ENCODE results near the gene PPP1R16B.
"Not testable (repeated sequence)": the region's sequence is repeated elsewhere in the genome, so short reads cannot be mapped to it uniquely, and the experiment has no call there.

PPP1R16B gene

DNA sequence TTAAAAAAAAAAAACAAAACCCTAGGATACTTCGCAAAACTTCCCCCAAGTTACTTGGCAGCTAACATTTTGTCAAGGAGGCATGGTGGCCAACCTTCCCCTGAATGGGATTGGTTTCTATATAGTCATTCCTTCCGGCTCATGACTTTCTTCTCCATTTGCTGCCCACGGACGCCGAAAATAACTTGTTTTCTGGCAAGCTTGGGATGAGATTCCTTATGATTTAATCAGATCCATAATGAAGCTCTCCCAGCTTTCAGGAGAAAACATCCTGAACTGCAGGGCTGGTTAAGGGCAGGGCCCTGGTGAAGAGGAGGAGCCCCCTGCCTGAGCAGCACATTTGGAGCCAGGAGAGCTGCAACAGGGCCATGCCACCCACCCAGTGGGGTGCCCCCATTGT is 49.9 kb downstream of the PPP1R16B start:
- no peak for DNase-seq

DNA sequence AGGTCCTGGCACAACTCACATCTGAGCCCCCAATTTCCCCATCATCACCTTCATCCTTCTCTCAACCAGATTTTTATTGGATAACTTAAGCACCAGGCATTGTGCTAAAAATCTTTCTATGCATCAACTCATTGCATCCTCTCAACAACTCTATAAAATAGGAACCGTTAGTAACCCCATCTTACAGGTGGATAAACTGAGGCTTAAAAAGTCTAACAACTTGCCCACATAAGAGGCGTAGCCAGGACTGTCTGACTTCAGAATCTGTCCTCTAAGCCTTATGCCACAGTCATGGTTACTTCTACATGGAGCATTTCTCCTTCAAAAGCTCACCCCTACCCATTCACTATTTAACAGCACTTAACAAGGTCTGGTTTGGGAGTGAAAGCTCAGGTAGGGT is 51.1 kb downstream of the PPP1R16B start:
- no peak for DNase-seq

- DNase-seq, result no peak
Measured at GRCh38 chr20:38857703-38858102, 52.2 kb downstream of the PPP1R16B start.

- no peak for DNase-seq
Measured at GRCh38 chr20:38859070-38859690, 53.7 kb downstream of the PPP1R16B start.

DNA sequence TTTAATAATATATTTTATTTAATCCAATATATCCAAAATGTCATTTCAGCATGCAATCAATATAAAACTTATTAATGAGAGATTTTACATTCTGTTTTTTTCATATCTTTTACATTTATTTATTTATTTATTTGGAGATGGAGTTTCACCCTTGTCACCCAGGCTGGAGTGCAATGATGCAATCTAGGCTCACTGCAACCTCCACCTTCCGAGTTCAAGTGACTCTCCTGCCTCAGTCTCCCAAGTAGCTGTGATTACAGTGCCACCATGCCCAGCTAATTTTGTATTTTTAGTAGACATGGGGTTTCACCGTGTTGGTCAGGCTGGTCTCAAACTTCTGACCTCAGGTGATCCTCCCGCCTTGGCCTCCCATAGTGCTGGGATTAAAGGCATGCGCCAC is 54.4 kb downstream of the PPP1R16B start:
- DNase-seq, result not testable (repeated sequence)

DNA sequence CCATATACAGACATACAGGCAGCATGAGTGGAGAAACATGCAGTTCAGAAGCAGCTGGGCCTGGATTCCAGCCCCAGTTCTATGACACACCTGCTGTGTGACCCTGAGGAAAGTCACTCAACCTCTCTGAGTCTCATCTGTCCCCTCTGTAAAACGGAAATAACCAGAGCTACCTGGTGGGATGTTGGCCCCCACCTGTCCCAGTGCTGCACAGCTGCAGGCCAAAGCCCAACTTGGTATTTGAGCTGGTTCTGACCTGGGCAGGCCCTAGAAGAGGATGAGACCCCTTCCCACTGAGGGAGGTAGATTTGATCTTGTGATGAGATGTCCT is 55.5 kb downstream of the PPP1R16B start:
- DNase-seq, result no peak

- no peak for DNase-seq
Measured at GRCh38 chr20:38862226-38862625, 56.7 kb downstream of the PPP1R16B start.

GRCh38 chr20:38863024-38863851 is 57.7 kb downstream of the PPP1R16B start:
- no peak for DNase-seq

- no peak for DNase-seq
Measured at GRCh38 chr20:38864662-38865061, 59.2 kb downstream of the PPP1R16B start.

DNA sequence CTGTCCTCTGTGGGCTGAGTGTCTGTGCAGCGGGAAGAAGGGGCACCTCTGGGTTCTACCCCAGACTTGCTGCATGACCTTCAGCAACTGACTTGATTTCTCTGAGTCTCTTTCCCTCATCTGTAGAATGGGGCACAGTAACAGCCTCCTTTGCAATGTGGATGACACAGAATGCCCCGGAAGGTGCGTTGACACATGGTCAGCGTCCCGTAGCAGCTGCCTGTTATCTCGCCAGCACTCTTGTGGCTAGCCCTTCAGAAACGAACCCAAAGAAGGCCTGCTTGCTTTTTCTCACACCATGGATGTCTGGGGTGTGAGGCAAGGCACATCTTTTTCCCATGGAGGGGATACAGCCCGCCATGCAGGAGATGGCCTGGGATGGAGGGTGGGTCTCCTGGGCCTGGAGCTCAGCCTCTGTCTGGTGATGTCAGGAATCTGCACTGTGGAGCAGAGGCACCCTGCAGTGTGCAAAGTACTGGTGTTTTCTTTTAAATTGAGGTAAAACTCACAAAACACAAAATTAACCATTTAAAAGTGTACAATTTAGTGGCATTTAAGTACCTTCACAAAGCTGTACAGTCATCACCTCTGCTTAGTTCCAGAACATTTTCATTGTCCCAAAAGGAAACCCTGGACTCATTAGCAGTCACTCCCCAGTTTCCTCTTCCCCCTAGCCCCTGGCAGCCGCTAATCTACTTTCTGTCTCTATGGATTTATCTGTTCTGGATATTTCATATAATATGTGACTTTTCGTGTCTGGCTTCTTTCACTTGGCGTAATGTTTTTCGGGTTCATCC is 61.0 kb downstream of the PPP1R16B start:
- no peak for DNase-seq

DNA sequence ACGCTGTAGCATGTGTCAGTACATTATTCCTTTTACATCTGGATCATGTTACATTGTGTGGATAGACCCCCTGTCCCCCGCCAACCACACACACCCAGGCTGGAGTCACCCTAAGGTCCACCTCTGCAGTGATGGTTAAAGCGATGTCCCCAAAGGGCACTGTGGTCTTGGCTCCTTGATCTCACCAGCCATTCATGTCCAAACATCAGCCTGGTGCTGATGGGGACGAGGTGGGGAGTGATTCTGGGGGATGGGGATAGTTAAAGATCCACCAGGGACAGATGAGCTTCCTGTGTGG is 61.5 kb downstream of the PPP1R16B start:
- no peak for DNase-seq

DNA sequence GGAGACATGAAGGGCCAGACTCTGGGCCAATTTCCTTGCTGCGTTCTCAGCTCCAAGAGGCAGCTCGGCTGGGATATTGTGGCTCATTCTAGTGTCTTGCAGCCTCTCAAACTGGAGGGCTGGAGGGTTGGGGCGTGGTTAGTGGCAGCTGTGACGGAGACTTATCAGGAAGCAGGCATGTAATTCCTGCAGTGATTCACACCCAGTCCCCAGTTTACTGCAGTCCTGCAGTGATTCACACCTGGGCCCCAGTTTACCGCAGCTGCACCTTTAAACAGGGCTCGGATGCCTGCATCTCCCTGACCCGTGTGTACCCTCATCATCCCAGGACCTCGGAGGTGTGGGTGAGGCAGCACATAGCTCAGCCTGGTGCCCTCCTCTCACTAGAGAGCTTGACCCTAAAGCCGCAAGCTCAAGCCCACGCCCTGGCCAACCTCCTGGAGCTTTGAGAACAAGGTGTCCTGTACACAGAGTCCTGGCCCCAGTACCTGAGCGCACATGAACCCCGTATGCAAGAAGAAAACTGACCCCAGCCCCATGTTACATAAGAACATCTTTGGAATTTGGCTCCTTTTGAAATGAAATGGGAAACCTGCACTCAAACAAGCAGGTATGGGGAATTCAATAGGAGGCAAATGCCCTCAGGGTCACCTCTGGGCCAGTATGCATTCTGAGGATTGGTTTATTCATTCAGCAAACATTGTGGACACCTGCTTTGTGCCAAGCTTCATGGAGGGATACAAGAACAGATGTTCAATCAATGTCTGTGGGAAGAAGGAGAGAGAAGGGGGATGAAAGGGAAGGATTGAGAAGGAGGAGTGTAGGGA is 65.4 kb downstream of the PPP1R16B start:
- peak in 1 of 2 donors; percentile 15 for DNase-seq

DNA sequence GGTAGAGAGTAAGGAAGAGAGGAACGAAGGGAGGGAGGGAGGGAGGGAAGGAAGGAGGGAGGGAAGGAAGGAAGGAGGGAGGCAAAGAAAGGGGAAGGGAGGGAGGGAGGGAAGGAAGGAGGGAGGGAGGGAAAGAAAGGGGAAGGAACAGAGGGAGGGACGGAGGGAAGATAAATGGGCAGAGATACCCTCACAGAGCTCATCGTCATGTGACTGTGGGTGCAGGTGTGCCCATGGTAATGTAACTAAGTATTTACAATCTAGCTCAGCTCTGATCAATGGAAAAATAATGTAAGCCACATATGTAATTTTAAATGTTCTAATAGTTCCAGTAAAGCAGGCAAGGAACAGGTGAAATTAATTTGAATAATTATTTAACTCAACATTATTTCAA is 66.1 kb downstream of the PPP1R16B start:
- no peak for DNase-seq

GRCh38 chr20:38872036-38872435 is 66.5 kb downstream of the PPP1R16B start:
- DNase-seq, result no peak

GRCh38 chr20:38872491-38873049 is 67.1 kb downstream of the PPP1R16B start:
- DNase-seq, result no peak

DNA sequence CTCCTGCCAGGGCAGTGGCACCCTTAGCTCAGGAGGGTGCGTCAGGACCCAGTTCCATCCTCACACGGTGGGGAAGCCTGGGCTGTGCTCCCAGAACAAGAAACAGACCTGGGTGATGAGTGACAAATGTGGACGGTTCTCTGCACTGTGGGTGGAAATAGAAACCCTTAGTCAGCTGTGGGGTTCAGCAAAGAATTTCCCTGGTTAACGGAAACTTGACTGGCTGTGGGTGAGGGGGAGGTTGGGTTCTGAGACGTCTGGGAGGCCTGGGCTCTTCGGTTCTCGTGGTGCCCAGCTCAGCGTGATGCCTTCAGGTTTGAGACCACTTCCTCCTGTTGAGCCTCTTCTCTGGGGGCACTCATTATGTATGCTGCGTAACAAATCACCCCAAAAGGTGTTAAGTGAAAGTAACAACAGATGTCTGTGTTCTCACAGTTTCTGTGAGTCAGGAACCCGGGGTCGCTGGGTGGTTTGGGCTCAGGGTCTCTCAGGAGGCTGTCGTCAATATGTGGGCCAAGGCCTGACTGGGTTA is 67.6 kb downstream of the PPP1R16B start:
- DNase-seq, result no peak

DNA sequence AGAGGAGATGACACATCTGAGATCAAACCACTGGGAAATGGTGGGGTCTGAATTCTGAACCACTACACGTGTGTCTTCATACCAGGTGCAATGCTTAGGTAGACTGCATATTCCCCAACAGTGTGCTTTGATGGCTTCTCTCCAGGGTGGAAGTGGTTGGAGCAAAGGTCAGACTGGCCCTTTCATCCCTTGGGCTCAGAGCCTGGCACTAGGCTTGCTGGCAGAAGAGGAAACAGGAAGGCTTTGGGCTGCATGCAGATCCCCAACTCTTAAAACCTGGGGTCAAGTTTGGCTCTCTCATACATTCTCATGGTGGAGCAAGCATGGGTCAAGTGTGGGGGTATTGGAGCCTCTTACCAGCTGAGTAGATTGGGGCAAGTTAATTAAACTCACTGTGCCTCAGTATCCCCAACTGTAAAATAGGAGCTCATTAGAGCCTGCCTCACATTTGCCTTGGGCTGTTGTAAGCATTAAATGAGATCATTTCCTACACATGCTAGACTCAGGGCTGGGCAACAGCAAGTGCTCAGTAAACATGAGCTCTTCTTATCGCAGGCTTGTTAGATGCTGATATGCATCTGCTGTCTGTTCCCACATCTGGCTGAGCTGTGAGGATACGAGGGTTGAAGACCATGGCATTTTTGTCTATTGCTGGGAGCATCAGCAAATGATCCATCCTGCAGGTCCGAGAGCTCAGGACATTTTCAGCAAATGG is 69.1 kb downstream of the PPP1R16B start:
- DNase-seq, result no peak

- DNase-seq, result peak in 1 of 2 donors; percentile 36
Measured at GRCh38 chr20:38875175-38875993, 69.9 kb downstream of the PPP1R16B start.

DNA sequence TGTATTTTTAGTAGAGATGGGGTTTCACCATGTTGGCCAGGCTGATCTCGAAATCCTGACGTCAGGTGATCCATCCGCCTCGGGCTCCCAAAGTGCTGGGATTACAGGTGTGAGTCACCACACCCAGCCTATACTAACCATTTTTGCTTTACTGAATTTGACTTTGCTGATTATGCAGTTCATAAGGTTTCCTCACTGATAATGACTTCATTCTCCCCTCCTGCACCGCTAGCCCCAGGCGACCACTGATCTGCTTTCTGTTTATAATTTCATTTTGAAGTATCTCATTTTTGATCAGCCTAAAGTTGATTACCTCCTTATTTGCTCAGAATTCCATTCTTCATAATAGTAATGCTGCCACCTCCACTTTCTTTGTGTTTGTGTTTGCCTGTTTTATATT is 72.0 kb downstream of the PPP1R16B start:
- no peak for DNase-seq

- no peak for DNase-seq
Measured at GRCh38 chr20:38878866-38879265, 73.4 kb downstream of the PPP1R16B start.
